Cerebellar cortex (tissue), 1 donor: Measurements from ENCODE around the gene PRCP.
"Not testable (repeated sequence)": the region's sequence is repeated elsewhere in the genome, so short reads cannot be mapped to it uniquely, and the experiment has no call there.

Source experiments
- DNase-seq: peaks from one replicate; pipeline ENCODE4 v3.0.0-alpha.2; 2015; ENCODE audit warnings: low spot score

The PRCP gene

DNA sequence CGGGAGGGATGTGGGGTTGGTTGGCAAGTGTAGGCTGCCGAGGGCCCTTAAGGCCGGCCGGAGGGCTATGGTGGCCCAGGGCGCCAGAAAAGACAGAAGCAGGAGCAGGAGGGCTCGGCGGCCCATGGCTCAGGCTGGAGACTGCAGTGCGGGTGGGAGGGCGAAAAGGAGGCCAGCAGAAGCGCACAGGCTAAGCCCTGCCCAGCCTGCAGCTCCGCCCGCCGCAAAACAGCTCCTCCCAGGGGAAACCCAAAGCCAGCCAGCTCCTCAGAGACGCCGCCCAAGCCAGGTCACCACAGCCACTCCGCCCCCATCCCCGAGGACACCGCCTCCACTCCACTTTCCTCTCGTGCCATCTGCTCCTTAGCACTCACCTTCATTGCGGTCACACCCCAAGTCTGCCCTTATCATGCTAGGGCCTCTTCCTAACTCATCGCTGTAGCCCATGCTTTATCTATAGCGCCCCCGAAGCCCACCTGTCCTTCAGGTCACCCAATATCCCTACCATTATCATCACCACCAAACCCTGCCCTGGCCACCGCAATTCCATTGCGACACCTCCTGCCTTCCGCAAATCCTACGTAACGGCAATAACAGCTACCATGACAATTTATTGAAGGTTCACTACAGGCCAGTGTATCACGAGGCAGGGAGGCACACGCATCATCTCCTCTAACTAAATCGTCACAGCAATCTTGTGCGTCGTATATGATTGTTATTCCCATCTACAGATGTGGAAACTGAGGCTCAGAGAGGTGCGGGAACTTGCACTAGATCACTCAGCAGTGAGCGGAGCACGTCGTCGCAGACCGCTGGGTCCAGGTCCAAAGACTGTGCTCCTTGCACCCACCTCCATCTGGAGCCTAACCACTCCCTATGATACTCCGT is at the start of gene PRCP:
TSS of gene PRCP (minus strand) at position 154 of the 888 bp plus-strand sequence. CDS start at position 126, 28 bp downstream.
- peak; percentile 96 for DNase-seq

DNA sequence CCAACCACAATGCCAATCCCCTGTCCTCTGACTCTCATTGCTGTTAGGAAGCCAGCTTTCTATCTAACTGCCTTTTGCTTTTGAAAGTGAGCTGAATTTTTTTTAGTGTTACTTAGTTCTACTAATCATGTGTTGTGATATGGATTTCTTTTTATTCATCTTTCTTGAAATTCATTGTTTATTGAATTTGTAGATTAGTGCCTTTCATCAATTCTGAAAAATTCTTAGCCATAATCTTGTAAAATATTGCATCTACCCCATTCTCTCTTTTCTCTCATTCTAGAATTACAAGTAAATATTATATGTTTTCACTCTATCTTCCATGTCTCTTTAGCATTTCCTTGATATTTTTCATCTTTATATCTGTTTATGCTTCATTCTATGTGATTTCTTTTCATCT is 49.1 kb upstream of the PRCP start:
- no peak for DNase-seq

- no peak for DNase-seq
These were observed 45.5 kb upstream of the PRCP start for GRCh38 chr11:82945682-82946081.

DNA sequence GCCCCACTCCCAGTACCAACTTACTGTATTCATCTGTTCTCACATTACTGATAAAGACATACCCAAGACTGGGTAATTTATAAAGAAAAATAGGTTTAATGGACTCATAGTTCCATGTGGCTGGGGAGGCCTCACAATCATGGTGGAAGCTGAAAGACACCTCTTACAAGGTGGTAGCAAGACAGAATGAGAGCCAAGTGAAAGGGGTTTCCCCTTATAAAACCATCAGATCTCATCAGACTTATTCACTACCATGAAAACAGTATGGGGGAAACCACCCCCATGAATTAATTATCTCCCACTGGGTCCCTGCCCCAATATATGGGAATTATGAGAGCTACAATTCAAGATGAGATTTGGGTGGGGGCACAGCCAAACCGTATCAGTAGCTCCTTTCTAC is 44.8 kb upstream of the PRCP start:
- DNase-seq, result not testable (repeated sequence)

DNA sequence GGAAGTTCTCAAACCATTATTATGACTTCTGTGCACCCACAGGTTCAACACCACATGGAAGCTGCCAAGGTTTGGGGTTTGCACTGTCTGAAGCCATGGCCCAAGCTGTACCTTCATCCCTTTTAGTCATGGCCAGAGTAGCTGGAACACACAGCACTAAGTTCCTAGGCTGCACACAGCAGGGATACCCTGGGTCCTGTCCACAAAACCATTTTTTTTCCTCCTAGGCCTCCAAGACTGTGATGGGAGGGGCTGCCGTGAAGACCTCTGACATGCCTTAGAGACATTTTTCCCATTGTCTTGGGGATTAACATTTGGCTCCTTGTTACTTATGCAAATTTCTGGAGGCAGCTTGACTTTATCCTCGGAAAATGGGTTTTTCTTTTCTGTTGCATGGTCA is 44.0 kb upstream of the PRCP start:
- DNase-seq, result no peak

DNA sequence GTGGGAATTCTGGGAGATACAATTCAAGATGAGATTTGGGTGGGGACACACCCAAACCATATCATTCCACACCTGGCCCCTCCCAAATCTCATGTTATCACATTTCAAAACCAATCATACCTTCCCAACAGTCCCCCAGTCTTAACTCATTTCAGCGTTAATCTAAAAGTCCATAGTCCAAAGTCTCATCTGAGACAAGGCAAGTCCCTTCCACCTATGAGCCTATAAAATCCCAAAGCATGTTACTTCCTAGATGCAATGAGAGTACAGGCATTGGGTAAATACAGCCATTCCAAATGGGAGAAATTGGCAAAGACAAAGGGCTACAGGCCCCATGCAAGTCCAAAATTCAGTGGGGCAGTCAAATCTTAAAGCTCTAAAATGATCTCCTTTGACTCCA is 43.2 kb upstream of the PRCP start:
- DNase-seq, result not testable (repeated sequence)

DNA sequence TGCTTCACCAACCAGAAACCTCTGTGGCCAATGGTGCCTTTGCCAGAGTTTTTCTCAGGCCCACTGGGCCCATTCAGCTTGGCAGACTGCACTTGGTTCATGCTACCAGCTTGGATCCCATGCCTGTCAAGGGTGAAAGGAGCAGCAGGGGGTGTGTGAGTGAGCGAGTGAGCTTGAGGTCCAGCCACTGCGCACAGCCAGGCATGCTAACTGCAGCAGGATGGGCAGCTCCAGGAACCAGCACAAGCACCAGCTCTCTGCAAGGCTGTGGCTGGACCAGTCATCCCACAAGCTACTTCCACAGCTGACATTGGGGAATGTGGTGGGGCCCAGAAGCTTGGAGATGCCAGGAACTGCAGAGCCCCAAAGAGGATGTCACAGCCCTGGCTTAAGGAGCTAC is 42.1 kb upstream of the PRCP start:
- no peak for DNase-seq

- no peak for DNase-seq
These were observed 39.2 kb upstream of the PRCP start for GRCh38 chr11:82939456-82939855.

- no peak for DNase-seq
These were observed 37.3 kb upstream of the PRCP start for GRCh38 chr11:82937554-82937953.

DNA sequence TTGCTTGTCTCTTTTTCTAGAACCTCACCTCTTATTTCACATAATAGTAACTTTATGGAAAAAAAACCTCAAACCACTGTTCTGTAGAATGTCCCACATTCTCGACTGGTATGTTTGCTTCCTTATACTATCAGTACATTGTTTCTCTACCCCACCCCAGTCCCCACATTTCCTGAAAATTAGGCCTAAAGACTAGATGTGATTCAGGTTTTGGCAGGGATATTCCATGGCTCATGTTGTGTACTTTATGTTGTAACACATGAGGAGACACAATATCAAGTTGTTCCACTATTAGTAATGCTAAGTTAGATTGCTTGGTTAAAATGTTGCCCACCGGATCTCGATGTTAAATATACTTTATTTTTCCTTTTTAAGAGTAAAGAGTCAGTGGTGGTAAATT is 36.0 kb upstream of the PRCP start:
- no peak for DNase-seq

- DNase-seq, result no peak
These were observed 32.3 kb upstream of the PRCP start for GRCh38 chr11:82932564-82932963.

DNA sequence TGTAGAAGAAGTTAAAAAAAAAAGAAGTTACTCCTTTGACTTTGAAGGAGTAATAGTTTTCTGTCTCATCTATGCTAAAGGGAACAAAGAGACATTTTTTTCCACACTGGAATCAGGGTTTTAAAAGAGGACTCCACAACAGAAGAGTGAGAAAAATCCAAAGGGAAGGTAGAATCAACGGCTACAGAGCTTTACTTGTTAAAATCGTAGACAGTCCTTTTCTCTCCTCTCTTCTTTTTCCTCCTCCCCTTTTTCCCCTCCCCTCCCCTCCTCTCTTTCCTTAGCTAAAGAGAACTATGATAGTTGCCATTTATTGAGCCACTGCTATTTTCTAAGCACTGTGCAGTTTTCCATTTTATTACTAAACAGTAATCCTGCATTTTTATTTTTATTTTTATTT is 30.5 kb upstream of the PRCP start:
- DNase-seq, result no peak

DNA sequence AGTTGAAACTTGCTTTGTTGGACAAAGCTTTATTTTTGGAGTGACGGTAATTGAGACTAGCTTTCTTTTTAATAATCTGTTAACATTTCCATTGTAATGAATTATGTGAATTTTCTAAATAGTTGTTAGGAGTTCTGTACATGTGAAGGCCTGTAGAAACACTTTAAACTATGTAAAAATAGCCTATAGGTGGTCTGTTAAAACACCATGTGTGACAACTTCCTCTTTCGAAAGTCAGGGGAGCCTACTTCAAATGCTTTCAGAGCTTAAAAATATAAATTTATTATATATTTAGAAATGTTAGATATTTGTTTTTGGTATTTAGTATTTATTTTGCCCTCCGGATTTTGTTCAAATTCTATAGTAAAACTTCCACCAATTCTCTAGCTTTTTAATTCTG is 30.0 kb upstream of the PRCP start:
- no peak for DNase-seq

GRCh38 chr11:82929121-82929520 is 28.9 kb upstream of the PRCP start:
- no peak for DNase-seq

GRCh38 chr11:82927264-82927880 is 27.1 kb upstream of the PRCP start:
- peak; percentile 67 for DNase-seq

DNA sequence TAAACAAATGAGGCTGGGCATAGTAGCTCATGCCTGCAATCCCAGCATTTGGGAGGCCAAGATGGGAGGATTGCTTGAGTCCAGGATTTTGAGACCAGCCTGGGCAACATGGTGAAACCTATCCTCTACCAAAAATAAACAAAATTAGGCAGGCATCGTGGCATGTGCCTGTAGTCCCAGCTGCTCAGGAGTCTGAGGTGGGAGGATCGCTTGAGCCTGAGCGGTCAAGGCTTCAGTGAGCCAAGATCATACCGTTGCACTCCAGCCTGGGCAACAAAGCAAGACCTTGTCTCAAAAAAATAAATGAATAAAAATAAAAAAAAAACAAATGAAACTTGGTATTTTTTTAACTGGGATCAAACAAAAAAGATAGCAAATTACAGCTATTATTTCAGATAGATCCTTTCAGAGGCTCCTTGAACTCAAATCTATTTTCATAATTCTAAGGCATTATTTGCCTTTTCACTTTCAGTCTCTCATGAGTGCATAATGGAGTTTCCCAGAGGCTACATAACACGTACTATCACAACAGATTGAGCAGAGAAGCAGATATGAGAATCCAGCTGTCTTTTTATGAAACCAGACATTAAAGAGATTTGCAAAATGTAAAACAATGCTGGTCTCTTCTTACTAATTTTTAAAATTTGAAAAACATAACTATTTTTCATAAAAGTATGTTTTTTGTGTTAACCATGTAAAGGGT is 24.4 kb upstream of the PRCP start:
- no peak for DNase-seq

DNA sequence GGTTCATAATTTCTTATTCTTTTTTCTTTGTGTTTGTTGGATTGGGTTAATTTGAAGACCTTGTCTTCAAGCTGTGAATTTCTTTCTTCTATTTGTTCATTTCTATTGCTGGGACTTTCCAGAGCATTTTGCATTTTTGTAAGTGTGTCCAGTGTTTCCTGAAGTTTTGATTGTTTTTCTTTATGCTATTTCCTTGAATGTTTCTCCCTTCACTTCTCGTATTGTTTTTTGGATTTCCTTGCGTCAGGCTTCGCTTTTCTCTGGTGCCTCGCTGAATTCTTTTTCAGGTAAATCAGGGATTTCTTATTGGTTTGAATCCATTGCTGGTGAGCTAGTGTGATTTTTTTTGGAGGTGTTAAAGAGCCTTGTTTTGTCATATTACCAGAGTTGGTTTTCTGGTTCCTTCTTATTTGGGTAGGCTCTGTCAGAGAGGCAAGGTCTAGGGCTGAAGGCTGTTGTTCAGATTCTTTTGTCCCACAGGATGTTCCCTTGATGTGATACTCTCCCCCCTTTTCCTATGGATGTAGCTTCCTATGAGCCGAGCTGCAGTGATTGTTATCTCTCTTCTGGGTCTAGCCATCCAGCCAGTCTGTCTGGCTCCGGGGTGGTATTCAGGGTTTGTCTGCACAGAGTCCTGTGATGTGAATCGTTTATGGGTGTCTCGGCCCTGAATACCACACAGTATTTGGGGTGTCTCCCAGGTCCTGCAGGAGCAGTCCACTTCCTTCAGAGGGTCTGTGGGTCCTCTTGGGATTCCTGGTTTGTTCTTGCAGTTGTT is 22.4 kb upstream of the PRCP start:
- DNase-seq, result not testable (repeated sequence)

DNA sequence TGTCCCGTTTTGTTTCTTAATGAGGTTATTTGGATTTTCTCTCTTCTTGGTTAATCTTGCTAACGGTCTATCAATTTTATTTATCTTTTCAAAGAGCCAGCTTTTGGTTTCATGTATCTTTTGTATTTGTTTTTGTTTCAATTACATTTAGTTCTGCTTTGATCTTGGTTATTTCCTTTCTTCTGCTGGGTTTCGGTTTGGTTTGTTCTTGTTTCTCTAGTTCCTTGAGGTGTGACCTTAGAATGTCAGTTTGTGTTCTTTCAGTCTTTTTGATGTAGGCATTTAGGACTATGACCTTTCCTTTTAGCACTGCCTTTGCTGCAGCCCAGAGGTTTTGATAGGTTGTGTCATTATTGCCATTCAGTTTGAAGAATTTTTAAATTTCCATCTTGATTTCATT is 20.0 kb upstream of the PRCP start:
- not testable (repeated sequence) for DNase-seq

DNA sequence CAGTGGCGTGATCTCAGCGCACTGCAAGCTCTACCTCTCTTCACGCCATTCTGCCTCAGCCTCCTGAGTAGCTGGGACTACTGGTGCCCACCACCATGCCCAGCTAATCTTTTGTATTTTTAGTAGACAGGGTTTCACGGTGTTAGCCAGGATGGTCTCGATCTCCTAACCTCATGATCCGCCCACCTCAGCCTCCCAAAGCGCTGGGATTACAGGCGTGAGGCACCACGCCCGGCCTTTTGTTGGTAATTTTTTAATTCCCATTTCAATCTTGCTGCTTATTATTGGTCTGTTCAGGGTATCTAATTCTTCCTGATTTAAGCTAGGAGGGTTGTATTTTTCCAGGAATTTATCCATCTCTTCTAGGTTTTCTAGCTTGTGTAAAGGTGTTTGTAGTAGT is 19.6 kb upstream of the PRCP start:
- not testable (repeated sequence) for DNase-seq

GRCh38 chr11:82909015-82909640 is 8.9 kb upstream of the PRCP start:
- no peak for DNase-seq

- no peak for DNase-seq
These were observed 8.1 kb upstream of the PRCP start for GRCh38 chr11:82908311-82908710.

DNA sequence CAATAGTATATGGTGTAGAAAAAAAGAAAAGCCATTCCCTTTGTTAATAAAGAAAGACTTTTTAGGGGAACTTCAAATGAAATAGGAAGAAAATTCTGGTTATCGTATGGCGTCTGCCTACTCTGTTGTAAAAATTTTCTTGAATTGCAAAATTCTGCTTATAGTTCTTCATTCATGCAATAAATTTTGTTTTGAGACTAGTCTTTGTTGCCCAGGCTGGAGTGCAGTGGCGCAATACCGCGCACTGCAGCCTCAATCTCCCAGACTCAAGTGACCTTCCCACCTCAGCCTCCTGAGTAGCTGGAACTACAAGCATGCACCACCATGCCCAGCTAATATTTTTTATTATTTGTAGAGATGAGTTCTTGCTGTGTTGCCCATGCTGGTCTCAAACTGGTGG is 7.1 kb upstream of the PRCP start:
- no peak for DNase-seq
